Glutamatergic neuron (in vitro differentiated cells): ENCODE measurements around the gene ABCA2. TPM values are rescaled to one million over a fixed set of nuclear protein-coding genes. Genes with fewer than 3 reads are reported as not detected.

Experiments
- DNase-seq: peaks from one replicate; pipeline ENCODE4 v3.0.0; 2022
- H3K27ac Mint-ChIP-seq: one replicate; pipeline ENCODE4 v1.8.0; 2020; ENCODE audit warnings: mild to moderate bottlenecking, mixed read lengths, inconsistent platforms; ENCODE audit not compliant: unreplicated experiment
- H3K27me3 Mint-ChIP-seq: one replicate; pipeline ENCODE4 v1.8.0; 2020; ENCODE audit warnings: mild to moderate bottlenecking, moderate library complexity, mixed read lengths, inconsistent platforms; ENCODE audit not compliant: unreplicated experiment
- H3K36me3 Mint-ChIP-seq: one replicate; pipeline ENCODE4 v1.8.0; 2020; ENCODE audit warnings: mild to moderate bottlenecking, mixed read lengths, inconsistent platforms; ENCODE audit not compliant: unreplicated experiment
- H3K4me1 Mint-ChIP-seq: one replicate; pipeline ENCODE4 v1.8.0; 2020; ENCODE audit warnings: mild to moderate bottlenecking, low read depth, mixed read lengths, inconsistent platforms; ENCODE audit not compliant: unreplicated experiment
- H3K4me3 Mint-ChIP-seq: one replicate; pipeline ENCODE4 v1.8.0; 2020; ENCODE audit warnings: mild to moderate bottlenecking, mixed read lengths, inconsistent platforms; ENCODE audit not compliant: unreplicated experiment
- H3K9me3 Mint-ChIP-seq: one replicate; pipeline ENCODE4 v1.8.0; 2020; ENCODE audit warnings: mild to moderate bottlenecking, moderate library complexity, mixed read lengths, inconsistent platforms; ENCODE audit not compliant: unreplicated experiment
- CTCF ChIP-seq: fragments of 200-600 bp; sonication (generic); IDR thresholded peaks from one replicate; pipeline ENCODE4 v1.5.0; 2021; ENCODE audit not compliant: partially characterized antibody, unreplicated experiment
- total RNA-seq: library from RNA; stranded (reverse); fragmentation: NEBNext Ultra II Directional; extraction: Animal tissue kit (Norgen Biotek cat#: 25700); gene quantifications from one replicate; pipeline ENCODE4 v1.2.1, GENCODE V29; 2021; ENCODE audit not compliant: unreplicated experiment

ABCA2 gene
- total RNA-seq, 1 donor from 2014 or later, result 70.7 TPM

DNA sequence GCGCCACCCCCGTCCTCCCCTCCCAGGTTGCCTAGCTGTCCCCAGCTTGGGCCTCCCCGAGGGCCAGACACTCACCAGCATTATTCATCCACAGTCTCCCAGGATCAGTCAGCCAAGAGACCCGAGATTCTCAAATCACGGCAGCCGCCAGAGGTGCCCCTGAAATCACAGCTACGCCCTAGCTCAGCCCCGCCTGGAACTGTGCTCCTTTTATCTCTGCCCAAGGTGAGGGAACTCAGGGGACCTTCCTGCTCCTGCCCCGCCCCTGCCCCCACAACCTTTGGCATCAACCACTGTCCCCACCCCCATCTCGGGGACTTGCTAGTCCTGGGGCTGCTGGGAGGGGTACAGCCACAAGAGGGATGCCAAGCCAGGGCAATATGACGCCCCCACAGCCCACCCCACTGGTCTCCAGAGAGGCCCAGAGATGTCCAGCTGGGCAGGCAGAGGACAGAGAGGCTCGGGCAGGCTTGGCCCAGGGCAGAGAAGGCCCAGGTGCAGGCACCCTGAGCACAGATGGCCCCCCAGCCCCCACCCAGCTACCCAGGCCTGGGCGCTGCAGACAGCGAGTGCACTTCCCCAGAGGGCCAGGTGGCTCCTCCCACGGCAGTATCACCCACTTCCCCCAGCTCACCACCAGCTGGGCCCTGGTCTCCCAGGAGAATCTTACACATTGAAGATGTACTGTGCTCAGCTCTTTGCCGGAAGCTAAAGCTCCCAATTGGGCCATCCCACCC, 4.0 kb upstream of the ABCA2 start, which contains the start of gene FUT7:
TSS of gene FUT7 (minus strand) at position 185 of the 737 bp plus-strand sequence. CDS start at position 88, 97 bp downstream.
- Mint-ChIP-seq H3K27me3 (peaks cover 12% of the 10 kb centered on the region), H3K4me3 (no peak within 1 kb of the TSS), H3K4me1 (peaks cover 2% of the 10 kb centered on the region), H3K27ac (no peak within 1 kb of the TSS), H3K36me3 (no peaks in the 10 kb centered on the region), H3K9me3 (peaks cover 3% of the 10 kb centered on the region)
- DNase-seq, result no peak
- TF ChIP-seq CTCF, result no peak

- Mint-ChIP-seq H3K27ac (no peak overlapping the region), H3K4me1 (peaks cover 2% of the 10 kb centered on the region), H3K36me3 (no peaks in the 10 kb centered on the region), H3K9me3 (peaks cover 3% of the 10 kb centered on the region), H3K27me3 (peaks cover 12% of the 10 kb centered on the region), H3K4me3 (no peak overlapping the region)
- no peak for DNase-seq
- TF ChIP-seq CTCF, result no peak
Observed at GRCh38 chr9:137030538-137031527, 2.8 kb upstream of the ABCA2 start.

DNA sequence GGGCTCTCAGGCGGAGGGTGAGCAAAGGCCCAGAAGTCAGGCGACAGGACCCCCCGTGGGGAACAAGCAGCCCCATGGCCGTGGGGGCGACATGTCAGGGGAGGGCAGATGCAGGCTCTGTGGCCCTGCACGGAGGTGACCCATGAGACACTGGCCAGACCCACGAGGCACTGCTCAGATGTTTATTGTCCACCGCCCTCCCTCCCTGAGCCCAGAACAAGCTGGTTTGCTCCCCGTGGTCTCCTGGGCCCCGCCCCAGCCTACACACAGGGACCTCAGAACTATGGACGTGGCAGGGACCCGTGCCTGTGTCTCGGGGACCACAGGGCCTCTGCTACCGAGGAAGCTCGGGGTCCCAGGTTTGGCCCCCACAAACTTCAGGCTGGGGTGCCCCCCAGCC, 2.0 kb upstream of the ABCA2 start:
- DNase-seq, result no peak
- Mint-ChIP-seq H3K4me3 (no peak overlapping the region), H3K9me3 (peaks cover 3% of the 10 kb centered on the region), H3K27ac (no peak overlapping the region), H3K27me3 (peaks cover 12% of the 10 kb centered on the region), H3K36me3 (no peaks in the 10 kb centered on the region), H3K4me1 (peaks cover 2% of the 10 kb centered on the region)
- TF ChIP-seq CTCF, result no peak

DNA sequence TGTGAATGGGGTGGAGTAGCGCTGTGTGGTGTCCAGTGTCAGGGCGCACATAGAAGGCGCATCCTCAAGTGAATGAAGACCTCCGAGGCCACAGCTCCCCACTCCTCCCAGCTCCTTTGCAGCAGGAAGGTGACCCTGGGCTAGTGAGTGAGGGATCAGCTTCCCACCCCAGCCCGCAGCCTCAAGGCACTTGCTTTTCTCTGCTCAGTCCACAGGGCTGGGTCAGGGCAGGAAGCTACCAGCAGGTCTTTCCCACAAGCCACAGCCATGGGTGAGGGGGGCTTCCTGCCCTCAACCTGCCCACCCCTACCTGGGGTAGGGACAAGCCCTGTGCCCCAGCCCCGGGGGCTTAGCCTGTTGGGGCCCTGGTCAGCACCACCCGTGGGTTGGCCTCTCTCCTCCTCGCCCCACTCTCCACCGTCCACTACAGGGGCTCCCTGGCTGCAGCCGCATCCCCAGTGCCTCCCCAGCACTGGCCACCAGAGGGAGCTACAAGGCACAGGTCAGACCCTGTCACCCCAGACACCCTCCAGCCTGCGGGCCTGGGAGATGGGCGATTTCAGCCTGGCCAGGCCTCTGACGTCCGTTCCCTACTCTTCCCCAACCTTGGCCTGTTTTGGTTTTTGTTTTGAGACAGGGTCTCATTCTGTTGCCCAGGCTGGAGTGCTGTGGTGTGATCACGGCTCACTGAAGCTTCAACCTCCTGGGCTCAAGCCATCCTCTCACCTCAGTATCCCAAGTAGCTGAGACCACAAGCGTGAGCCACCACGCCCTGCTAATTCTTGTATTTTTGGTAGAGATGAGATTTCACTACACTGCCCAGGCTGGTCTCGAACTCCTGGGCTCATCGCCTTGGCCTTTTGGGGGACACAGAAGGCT, 1.3 kb upstream of the ABCA2 start:
- DNase-seq, result peak; percentile 94
- Mint-ChIP-seq H3K4me3 (peak overlapping the region; percentile 63), H3K36me3 (no peaks in the 10 kb centered on the region), H3K27me3 (peaks cover 12% of the 10 kb centered on the region), H3K27ac (no peak overlapping the region), H3K4me1 (peaks cover 2% of the 10 kb centered on the region), H3K9me3 (peaks cover 3% of the 10 kb centered on the region)
- peak; percentile 85 for TF ChIP-seq CTCF
